Activated T-helper 9 cell treated with anti-CD3 and anti-CD28 coated beads, Interleukin-2, amount 50 U/mL, for 16 hours (primary cell): ENCODE data around the gene SBF1.
"Not testable (repeated sequence)": the region's sequence is repeated elsewhere in the genome, so short reads cannot be mapped to it uniquely, and the experiment has no call there.

ENCODE experiments used
- DNase-seq: peaks from one replicate; pipeline ENCODE4 v3.0.0-alpha.2; 2020; ENCODE audit warnings: low read depth

The SBF1 gene

GRCh38 chr22:50474710-50475651, at the start of gene SBF1:
Gene SBF1 (minus strand): TSS chr22:50475035. CDS start chr22:50474840, 195 bp downstream.
- peak; percentile 86 for DNase-seq

- no peak for DNase-seq
Measured at GRCh38 chr22:50523806-50524675, 49.2 kb upstream of the SBF1 start.

- no peak for DNase-seq
Measured at GRCh38 chr22:50523458-50523805, 48.6 kb upstream of the SBF1 start.

DNA sequence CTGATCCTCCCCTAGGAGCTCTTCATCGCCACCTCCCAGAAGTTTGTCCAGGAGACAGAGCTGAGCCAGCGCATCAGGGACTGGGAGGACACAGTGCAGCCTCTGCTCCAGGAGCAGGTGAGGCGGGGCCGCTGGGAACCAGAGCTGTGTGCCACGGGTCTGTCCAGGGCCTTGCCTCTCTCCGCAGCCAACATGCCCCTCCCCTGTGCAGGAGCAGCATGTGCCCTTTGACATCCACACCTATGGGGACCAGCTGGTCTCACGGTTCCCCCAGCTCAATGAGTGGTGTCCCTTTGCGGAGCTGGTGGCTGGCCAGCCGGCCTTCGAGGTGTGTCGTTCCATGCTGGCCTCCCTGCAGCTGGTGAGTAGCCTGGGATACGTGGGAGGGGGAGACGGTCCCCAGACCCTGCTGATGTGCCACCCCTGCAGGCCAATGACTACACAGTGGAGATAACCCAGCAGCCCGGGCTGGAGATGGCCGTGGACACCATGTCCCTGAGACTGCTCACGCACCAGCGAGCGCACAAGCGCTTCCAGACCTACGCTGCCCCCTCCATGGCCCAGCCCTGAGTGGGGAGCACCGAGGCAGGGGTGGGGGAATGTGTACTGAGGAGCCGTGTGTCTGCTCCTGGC, 48.1 kb upstream of the SBF1 start:
- DNase-seq = no peak

GRCh38 chr22:50522208-50522805, 47.5 kb upstream of the SBF1 start:
- no peak for DNase-seq

DNA sequence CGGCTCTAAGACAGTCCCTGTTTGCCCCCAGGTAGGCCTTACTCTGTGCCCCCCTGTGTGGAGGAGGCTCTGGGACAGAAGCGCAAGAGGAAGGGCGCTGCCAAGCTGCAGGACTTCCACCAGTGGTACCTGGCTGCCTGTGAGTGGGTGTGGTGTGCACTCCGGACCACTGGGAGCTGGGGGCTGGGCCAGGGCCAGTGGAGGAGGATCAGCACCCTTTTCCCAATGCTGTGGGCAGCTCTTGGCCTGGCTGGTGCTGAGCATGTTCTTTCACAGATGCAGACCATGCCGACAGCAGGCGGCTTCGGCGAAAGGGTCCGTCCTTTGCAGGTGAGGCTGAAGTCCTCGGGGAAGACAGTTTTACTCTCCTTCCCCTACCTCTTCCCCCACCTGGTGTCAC, 46.9 kb upstream of the SBF1 start:
- DNase-seq = no peak

- no peak for DNase-seq
Measured at GRCh38 chr22:50520826-50521453, 46.1 kb upstream of the SBF1 start.

GRCh38 chr22:50520184-50520583, 45.3 kb upstream of the SBF1 start:
- DNase-seq = not testable (repeated sequence)

DNA sequence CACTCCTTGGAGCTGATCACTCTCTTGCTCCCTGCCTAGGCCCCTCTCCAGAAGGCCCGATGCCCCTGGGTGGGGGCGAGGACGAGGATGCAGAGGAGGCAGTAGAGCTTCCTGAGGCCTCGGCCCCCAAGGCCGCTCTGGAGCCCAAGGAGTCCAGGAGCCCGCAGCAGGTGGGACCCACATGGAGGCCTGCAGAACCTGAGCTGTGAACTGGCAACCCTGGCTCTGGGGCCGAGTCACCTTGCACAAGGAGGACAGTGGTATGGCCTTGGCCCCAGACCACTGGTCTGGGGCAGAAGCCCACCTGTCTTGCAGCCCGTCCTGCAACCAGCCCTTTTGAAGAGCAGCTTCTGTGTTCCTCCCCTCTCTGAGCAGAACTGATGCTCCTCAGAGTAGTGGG, 44.3 kb upstream of the SBF1 start:
- no peak for DNase-seq

DNA sequence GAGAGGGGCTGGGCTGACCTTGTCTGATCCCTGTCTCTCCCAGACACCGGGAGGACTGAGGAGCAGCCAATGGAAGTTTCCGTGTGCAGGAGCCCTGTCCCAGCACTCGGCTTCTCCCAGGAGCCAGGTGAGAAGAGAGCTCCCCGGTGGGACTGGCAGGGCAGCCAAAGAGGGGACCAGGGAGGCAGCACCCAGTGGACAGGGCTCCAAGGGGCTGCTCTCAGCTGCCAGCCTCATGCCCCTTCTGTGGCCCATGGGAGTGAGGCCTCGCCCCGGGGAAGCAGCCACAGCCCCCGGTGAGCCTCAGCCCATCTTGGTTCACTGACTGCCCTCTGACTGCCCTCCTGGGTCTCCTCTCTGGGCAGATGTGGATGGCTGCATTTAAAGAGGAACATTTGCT, 43.8 kb upstream of the SBF1 start:
- DNase-seq = no peak

DNA sequence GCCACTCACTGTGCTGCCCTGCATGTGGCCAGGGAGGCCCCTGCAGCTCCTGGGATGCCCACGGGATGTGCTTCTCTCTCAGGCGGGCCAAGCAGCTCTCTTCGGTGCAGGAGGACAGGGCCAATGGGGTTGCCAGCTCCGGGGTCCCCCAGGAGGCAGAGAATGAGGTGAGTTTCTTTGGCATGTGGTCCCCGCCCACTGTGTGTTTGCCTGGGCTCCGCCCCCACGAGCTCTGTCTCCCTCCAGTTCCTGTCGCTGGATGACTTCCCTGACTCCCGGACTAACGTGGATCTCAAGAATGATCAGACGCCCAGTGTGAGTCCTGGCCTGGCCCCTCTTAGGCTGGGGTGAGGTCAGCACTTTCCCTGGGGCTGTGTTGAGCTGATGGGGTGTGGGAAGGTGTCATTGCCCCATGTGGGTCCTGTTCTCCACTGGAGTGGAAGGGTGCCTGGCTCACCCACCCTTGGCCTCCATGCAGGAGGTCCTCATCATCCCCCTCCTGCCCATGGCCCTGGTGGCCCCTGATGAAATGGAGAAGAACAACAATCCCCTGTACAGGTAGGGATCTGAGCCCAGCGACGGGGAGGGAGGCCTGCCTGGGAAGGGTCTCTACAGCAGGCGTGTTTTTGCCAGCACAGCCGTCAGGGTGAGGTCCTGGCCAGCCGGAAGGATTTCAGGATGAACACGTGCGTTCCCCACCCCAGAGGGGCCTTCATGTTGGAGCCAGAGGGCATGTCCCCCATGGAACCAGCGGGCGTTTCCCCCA, 42.8 kb upstream of the SBF1 start:
- DNase-seq = no peak

DNA sequence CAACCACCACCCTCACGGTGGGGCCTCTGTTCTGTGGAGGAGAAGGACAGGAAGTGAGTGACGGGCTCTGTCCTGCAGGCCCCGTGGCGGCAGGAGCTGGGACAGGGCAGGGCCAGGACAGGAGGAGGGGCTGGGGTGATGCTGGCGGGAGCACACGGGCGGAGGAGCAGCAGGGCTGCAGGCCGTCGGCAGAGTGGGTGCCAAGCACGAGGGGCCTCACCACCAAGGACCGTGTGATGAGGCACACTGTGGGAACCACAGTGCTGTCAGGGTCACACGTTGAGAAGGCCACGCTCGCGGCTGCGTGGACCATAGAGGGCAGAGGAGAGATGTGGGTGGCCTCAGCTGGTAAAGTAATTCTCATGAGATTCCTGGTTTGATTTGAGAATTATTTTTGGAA, 42.1 kb upstream of the SBF1 start:
- DNase-seq = no peak

GRCh38 chr22:50516068-50516467, 41.2 kb upstream of the SBF1 start:
- no peak for DNase-seq

DNA sequence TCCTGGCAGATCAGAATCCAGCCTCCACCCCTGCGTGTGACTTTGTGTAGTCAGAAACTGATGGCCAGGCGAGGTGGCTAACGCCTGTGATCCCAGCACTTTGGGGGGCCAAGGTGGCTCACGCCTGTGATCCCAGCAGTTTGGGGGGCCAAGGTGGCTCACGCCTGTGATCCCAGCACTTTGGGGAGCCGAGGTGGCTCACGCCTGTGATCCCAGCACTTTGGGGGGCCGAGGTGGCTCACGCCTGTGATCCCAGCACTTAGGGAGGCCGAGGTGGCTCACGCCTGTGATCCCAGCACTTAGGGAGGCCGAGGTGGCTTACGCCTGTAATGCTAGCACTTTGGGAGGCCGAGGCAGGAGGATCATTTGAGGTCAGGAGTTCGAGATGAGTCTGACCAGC, 38.3 kb upstream of the SBF1 start:
- DNase-seq = no peak

GRCh38 chr22:50508897-50509296, 34.1 kb upstream of the SBF1 start:
- no peak for DNase-seq

- DNase-seq = peak; percentile 97
Measured at GRCh38 chr22:50507991-50508884, 33.4 kb upstream of the SBF1 start, which contains the start of gene NCAPH2. Gene NCAPH2 (plus strand): TSS chr22:50508224. CDS start chr22:50508338, 114 bp downstream.

DNA sequence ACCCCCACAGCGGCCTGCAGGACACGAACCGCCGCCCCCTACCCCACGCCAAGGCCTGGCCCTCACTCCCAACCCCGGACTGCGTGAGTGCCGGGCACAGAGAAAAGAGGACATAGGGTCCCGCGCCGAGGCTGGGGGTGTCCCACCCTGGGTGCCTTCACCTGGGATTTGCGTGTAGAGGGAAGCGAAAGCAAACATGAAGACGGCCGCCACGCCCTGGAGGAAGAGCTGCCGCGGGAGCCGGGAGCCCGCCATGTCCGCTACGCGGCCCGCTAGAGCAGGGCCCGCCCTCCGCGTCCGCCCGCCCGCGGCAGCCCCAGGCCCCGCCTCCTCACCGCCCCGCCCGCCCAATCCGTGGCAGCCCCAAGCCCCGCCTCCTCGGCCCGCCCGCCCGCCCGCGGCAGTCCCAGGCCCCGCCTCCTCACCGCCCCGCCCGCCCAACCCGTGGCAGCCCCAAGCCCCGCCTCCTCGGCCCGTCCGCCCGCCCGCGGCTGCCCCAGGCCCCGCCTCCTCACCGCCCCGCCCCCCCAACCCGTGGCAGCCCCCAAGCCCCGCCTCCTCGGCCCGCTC, 32.7 kb upstream of the SBF1 start, which contains the start of gene LMF2:
TSS of gene LMF2 (minus strand) at position 282 of the 570 bp plus-strand sequence. CDS start at position 255, 27 bp downstream.
- peak; percentile 91 for DNase-seq

- DNase-seq = no peak
Measured at GRCh38 chr22:50506611-50507420, 32.0 kb upstream of the SBF1 start.
